ENCODE results near the gene TMEM44. TPM values are rescaled to one million over a fixed set of nuclear protein-coding genes. Genes with fewer than 3 reads are reported as not detected.

The TMEM44 gene
- total and polyA plus RNA-seq, 9 of the 15 experiments (the other 6 are each of a cell fraction or from before 2014, with no cell fraction given), result 0.53 to 18.1 (median 11.3) TPM

DNA sequence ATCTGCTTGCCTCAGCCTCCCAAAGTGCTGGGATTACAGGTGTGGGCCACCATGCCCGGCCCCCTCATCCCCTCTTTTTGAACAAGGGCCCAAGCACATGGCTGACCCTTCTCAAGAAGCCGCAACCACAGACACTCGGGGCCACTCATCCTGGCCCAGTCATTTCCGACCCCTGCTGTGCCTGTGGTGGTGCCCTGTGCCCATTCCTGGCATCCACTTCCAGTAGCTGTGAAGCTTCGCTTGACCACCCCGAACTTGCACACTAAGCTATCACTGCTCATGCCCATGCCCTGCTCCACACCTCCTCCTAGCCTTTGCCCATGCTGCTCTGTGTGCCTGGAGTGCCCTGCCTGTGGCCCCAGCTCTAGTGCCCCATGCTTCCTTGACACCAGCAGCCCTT is 8.3 kb downstream of the TMEM44 start:
- Histone ChIP-seq H4K20me1 (replicated peaks; ENCODE audit: control insufficient read depth, insufficient read depth, low read length) (peaks cover 5% of the 10 kb centered on the region; the same call in 1 of the 2 replicates), H3K9ac (ENCODE audit: insufficient read depth in 1 of 2, low read depth in 2 of 2, low read length in 2 of 2) (no peak overlapping the region), H3K4me1 (replicated peaks in 1 of 2; ENCODE audit: control insufficient read depth in 2 of 2, insufficient read depth in 2 of 2, low read length in 2 of 2) (peaks cover 4 to 17% of the 10 kb centered on the region in 2 experiments; a peak in 3 of 5 replicates), H3K79me2 (ENCODE audit: control insufficient read depth, insufficient read depth, low read length) (no peaks in the 10 kb centered on the region), H2AFZ (ENCODE audit: low read depth, low read length) (no peak overlapping the region), H3K36me3 (ENCODE audit: control insufficient read depth, insufficient read depth, low read length) (peaks cover 29% of the 10 kb centered on the region; the same call in 2 of the 3 replicates), H3K4me3 (no peak overlapping the region), H3K9me3 (replicated peaks; ENCODE audit: control insufficient read depth, insufficient read depth, low read depth, low read length) (peaks cover 8% of the 10 kb centered on the region; the same call in 1 of the 2 replicates), H3K27me3 (ENCODE audit: control insufficient read depth in 2 of 2, insufficient read depth in 2 of 2, low read length in 2 of 2) (no peaks in the 10 kb centered on the region), H3K4me2 (ENCODE audit: insufficient read depth, low read length) (no peak overlapping the region), H3K27ac (ENCODE audit: extremely low read depth, low read depth, low read length) (no peak overlapping the region), H3K9me1 (ENCODE audit: control insufficient read depth, insufficient read depth, low read length) (no peaks in the 10 kb centered on the region)
- intact Hi-C loops (cut with micrococcal nuclease) (no loop called here), in situ Hi-C loops (cut with MboI) (no loop called here)
- BruUV-seq (replicated peaks), result no TSS peak
- TF ChIP-seq NCOA6 (IDR thresholded peaks at IDR 0.05) (no peak), ZNF274 (IDR thresholded peaks at IDR 0.05; ENCODE audit: borderline replicate concordance, low read depth, low read length) (no peak), CGGBP1 (CRISPR knock-in tag; IDR thresholded peaks at IDR 0.05) (no peak)
- ATAC-seq (no peak), DNase-seq (ENCODE audit: extremely low read depth in 1 of 4, low spot score in 3 of 4) (no peak), FAIRE-seq (no peak)
- WGBS (ENCODE audit: insufficient coverage, low coverage, missing lambda C conversion rate), result 94% methylated on average over 5 of the region's 6 CpGs
- POLR2A ChIA-PET, result interaction anchor here (0.6 to 2.2 kb wide), 4 partner anchors 10 to 139 kb away, joined by 3 to 7 read pairs (median 4); no protein-coding TSS in a partner anchor
- CTCF ChIA-PET (ENCODE audit: low intra/inter-chr PET ratio), result no interaction called here
